HUES48 (cell line): ENCODE results near the gene C16orf89.

ENCODE experiments used
- H3K27ac ChIP-seq: one replicate; pipeline ENCODE4 v1.7.0; 2013; ENCODE audit warnings: low read depth, low read length, inconsistent platforms
- H3K27me3 ChIP-seq: 2 replicates; pipeline ENCODE4 v1.6.1; 2013; ENCODE audit warnings: mild to moderate bottlenecking, low read length; ENCODE audit not compliant: control insufficient read depth, insufficient read depth
- H3K36me3 ChIP-seq: 2 replicates; pipeline ENCODE4 v1.6.1; 2013; ENCODE audit warnings: low read length; ENCODE audit not compliant: control insufficient read depth, insufficient read depth
- H3K4me1 ChIP-seq: 2 replicates; pipeline ENCODE4 v1.6.1; 2013; ENCODE audit warnings: mild to moderate bottlenecking, low read length; ENCODE audit not compliant: control insufficient read depth, insufficient read depth
- H3K4me3 ChIP-seq: 2 replicates; pipeline ENCODE4 v1.5.1; 2013; ENCODE audit warnings: mild to moderate bottlenecking, low read depth, low read length
- H3K9ac ChIP-seq: 2 replicates; pipeline ENCODE4 v1.6.1; 2013; ENCODE audit warnings: mild to moderate bottlenecking, low read depth, low read length, moderate library complexity
- H3K9me3 ChIP-seq: 2 replicates; pipeline ENCODE4 v1.6.1; 2013; ENCODE audit warnings: low read length; ENCODE audit not compliant: control insufficient read depth, insufficient read depth

C16orf89 gene

DNA sequence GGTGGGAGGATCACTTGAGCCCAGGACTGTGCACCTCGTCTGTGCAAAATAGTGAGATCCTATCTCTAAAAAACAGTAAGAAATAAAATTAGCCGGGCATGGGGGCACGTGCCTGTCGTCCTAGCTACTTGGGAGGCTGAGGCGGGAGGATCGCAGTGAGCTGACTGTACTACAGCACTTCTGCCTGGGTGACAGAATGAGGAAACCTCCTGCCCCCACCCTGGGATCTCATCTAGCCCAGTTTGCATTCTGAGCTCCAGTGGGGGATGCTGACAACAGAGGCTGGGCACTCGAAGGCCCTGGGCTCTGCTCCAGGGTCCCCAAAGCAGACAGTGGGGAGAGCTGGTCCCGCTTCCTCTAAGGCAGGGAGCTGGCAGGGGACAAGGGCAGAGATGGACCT is 39.1 kb downstream of the C16orf89 start:
- Histone ChIP-seq H3K9me3 (no peaks in the 10 kb centered on the region), H3K4me3 (no peak overlapping the region), H3K36me3 (0 out of 2 replicates have a peak, but pooled peaks cover 6% of the 10 kb centered on the region), H3K9ac (no peak overlapping the region), H3K27ac (no peak overlapping the region), H3K4me1 (no peaks in the 10 kb centered on the region), H3K27me3 (no peaks in the 10 kb centered on the region)

DNA sequence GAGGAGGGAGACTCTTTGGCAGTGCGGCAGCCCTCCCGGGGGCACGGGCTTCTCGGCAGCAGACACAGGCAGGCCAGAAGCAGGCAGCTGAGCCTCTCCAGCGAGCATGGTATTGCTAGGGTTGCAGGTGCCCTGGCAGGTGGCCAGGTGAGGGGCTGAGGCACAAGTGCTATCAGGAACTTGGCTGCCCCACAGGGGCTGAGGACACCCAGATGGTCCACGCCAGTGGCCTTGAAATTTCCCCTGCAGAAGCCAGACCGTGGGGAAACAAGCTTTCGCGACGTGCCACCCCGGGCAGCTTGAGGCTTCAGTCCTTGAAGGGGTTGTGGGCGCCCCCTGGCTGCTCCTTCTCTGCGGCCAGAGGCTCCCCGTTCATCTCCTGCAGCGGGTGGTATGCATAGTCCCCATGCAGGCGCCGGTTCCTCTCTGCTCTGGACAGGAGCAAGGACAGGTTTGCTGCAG is 40.6 kb downstream of the C16orf89 start:
- Histone ChIP-seq H3K36me3 (0 out of 2 replicates have a peak, but pooled peaks cover 6% of the 10 kb centered on the region), H3K27ac (no peak overlapping the region), H3K9ac (no peak overlapping the region), H3K9me3 (no peaks in the 10 kb centered on the region), H3K4me3 (no peak overlapping the region), H3K27me3 (no peaks in the 10 kb centered on the region), H3K4me1 (no peaks in the 10 kb centered on the region)

DNA sequence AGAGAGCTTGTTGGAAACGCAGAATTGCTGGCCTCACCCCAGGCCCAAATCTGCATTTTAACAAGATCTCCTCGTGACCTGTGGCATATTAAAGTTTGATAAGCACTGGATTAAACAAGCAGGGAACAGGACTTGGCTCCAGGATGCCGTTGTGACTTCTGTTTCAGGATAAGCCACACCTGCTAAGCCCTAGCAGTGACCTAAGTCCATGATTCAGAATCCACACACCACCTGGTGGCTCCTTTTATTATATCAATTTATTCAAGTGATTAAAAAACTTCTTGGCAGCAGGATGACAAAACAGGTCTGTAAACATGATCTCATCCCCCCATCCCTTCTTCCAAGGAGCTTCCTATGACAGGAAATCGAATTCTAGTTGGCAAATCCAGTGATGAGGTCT is 41.1 kb downstream of the C16orf89 start:
- H3K4me1 ChIP-seq, result no peaks in the 10 kb centered on the region
- H3K36me3 ChIP-seq, result 0 out of 2 replicates have a peak, but pooled peaks cover 3% of the 10 kb centered on the region
- H3K4me3 ChIP-seq, result no peak overlapping the region
- no peaks in the 10 kb centered on the region for H3K27me3 ChIP-seq
- H3K9me3 ChIP-seq, result no peaks in the 10 kb centered on the region
- no peak overlapping the region for H3K9ac ChIP-seq
- no peak overlapping the region for H3K27ac ChIP-seq

GRCh38 chr16:5022521-5022920 is 43.2 kb downstream of the C16orf89 start:
- Histone ChIP-seq H3K4me3 (no peak overlapping the region), H3K36me3 (0 out of 2 replicates have a peak, but pooled peaks cover 3% of the 10 kb centered on the region), H3K9ac (no peak overlapping the region), H3K27ac (no peak overlapping the region), H3K27me3 (no peaks in the 10 kb centered on the region), H3K4me1 (no peaks in the 10 kb centered on the region), H3K9me3 (no peaks in the 10 kb centered on the region)

DNA sequence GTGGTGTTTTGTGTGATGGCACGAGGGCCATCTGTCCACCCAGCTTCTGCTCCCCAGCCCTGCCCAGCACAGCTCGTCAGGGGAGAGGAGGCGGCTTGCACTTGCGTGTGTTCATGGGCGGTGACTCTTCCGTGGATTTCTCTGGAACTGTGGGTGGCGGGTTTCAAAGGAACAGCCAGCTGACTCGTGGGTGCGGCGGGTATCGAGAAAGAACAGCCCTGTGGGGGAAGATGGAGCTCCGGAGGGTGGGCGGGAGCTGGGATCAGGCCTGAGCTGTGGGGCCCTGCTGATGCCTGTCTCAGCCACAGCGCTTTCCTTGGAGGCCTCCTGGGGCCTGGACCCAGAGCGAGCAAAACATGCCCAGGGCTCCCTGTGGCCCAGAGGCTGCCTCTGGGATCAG is 45.2 kb downstream of the C16orf89 start:
- no peak overlapping the region for H3K9ac ChIP-seq
- no peak overlapping the region for H3K4me3 ChIP-seq
- H3K9me3 ChIP-seq, result no peaks in the 10 kb centered on the region
- no peak overlapping the region for H3K27ac ChIP-seq
- no peaks in the 10 kb centered on the region for H3K27me3 ChIP-seq
- H3K36me3 ChIP-seq, result no peaks in the 10 kb centered on the region
- H3K4me1 ChIP-seq, result no peaks in the 10 kb centered on the region

DNA sequence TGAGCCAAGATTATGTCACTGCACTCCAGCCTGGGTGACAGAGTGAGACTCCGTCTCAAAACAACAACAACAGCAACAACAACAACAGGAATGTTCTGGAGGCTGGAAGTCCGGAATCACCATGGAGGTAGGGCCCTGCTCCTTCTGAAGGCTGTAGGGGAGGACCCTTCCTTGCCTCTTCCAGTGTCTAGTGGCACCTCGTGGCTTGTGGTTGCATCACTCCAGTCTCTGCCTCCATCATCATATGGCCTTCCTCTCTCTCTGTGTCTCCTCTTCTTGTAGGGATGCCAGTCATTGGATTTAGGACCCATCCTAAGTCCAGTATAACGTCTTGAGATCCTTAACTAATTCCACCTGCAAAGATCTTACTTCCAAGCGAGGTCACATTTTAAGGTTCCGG is 46.0 kb downstream of the C16orf89 start:
- Histone ChIP-seq H3K36me3 (no peaks in the 10 kb centered on the region), H3K27ac (no peak overlapping the region), H3K9ac (no peak overlapping the region), H3K9me3 (no peaks in the 10 kb centered on the region), H3K27me3 (no peaks in the 10 kb centered on the region), H3K4me3 (no peak overlapping the region), H3K4me1 (no peaks in the 10 kb centered on the region)

- Histone ChIP-seq H3K4me1 (no peaks in the 10 kb centered on the region), H3K9ac (no peak overlapping the region), H3K27me3 (no peaks in the 10 kb centered on the region), H3K36me3 (no peaks in the 10 kb centered on the region), H3K27ac (no peak overlapping the region), H3K9me3 (no peaks in the 10 kb centered on the region), H3K4me3 (no peak overlapping the region)
Measured at GRCh38 chr16:5018793-5019192, 47.0 kb downstream of the C16orf89 start.

GRCh38 chr16:5017678-5017969 is 48.1 kb downstream of the C16orf89 start:
- Histone ChIP-seq H3K9me3 (no peaks in the 10 kb centered on the region), H3K36me3 (no peaks in the 10 kb centered on the region), H3K27ac (no peak overlapping the region), H3K4me1 (no peaks in the 10 kb centered on the region), H3K27me3 (no peaks in the 10 kb centered on the region), H3K4me3 (no peak overlapping the region), H3K9ac (no peak overlapping the region)

DNA sequence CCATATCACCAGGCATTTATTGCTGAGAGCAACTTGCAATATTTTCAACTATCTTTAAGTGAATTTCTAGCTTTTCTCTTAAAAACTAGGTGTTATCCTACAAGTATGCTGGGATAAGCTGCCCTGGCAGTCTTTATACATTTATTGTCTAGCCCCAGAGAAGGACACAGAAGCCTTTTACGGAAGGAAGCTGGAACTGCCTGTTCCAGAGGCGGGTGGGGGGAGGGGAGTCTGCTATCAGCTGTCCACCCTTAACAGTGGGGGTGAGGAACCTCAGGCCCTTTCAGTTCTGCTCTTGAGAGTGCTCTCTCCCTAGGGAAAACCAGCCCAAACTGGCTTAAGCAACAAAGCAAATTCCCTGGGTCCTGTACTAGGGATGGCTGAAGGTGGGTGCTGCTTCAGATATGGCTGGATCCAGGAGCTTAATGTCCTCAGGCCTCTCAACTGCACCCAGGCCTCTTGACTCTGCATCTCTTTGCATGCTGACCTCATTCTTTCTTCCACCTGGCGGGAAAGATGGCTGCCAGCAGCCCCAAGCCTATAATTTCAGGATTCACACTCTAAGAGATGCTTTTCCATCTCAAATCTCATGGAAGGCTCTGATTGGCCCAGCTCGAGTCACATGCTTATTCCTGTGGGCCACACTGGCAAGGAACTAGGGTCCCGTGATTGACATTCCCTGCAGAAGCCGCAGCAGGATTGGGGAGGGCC is 48.6 kb downstream of the C16orf89 start:
- H3K9ac ChIP-seq, result no peak overlapping the region
- no peaks in the 10 kb centered on the region for H3K4me1 ChIP-seq
- H3K36me3 ChIP-seq, result no peaks in the 10 kb centered on the region
- no peaks in the 10 kb centered on the region for H3K27me3 ChIP-seq
- no peak overlapping the region for H3K4me3 ChIP-seq
- no peak overlapping the region for H3K27ac ChIP-seq
- no peaks in the 10 kb centered on the region for H3K9me3 ChIP-seq

DNA sequence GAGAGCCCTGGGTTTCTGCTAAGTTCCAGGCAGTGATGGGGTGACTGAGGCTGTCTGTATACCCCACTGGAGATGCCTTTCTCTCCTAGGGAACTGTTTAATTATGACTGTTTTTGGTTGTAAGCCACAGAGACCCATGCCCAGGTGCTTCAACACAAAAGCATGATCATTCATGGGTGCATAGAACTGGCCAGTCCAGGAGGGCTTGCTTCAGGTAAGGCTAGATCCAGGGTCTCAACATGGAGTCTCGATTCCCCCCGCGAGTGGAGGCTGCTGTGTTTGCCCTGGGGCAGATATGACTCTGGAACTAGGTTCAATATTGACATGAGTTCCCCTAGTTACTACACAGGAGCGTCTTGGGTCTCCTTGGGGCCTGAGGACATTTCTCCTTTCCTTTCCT is 49.9 kb downstream of the C16orf89 start:
- Histone ChIP-seq H3K27me3 (no peaks in the 10 kb centered on the region), H3K36me3 (no peaks in the 10 kb centered on the region), H3K4me1 (no peaks in the 10 kb centered on the region; the same call in 1 of the 2 replicates), H3K27ac (no peak overlapping the region), H3K9ac (no peak overlapping the region), H3K9me3 (no peaks in the 10 kb centered on the region), H3K4me3 (no peak overlapping the region)

GRCh38 chr16:5015351-5015750 is 50.4 kb downstream of the C16orf89 start:
- Histone ChIP-seq H3K9ac (no peak overlapping the region), H3K4me1 (no peaks in the 10 kb centered on the region; the same call in 1 of the 2 replicates), H3K27ac (no peak overlapping the region), H3K4me3 (no peak overlapping the region), H3K9me3 (no peaks in the 10 kb centered on the region), H3K36me3 (no peaks in the 10 kb centered on the region), H3K27me3 (no peaks in the 10 kb centered on the region)
